ENCODE data around the gene CEP350. TPM values are rescaled to one million over a fixed set of nuclear protein-coding genes. Genes with fewer than 3 reads are reported as not detected.

CEP350 gene
- total and polyA plus RNA-seq, 2 donors from 2014 or later: 2.8 to 46.5 TPM

DNA sequence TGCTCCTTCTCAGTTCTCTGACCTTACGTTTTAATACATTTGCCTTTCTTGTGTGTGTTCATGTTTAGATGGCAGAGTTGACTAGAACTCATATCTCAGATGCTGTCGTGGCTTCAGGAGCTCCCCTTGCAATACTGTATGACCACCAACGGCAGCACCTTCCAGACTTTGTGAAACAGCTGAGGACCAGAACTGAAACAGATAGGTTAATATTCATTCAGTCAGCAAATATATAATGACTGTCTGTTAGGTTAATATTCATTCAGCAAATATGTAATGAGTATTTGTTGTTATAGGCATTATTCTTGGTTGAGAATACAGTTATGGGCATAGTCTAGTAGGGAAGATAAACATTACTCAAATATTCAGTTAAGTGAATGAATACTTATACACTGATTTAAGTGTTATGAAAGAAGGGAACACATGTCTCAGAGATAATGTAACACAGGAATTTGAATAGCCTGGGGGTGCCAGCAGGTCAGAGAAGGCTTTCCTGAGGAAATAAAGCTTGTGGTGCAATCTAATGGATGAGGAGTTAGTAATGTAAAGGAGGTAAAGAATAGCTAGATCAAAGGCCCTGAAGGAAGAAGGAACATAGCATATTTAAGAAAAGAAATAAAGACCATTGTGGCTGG is 88.5 kb downstream of the CEP350 start:
- no peaks in the 10 kb centered on the region for H3K4me1 ChIP-seq (ENCODE audit: control insufficient read depth in 2 of 3, insufficient read depth in 2 of 3, low read depth in 1 of 3, low read length in 3 of 3)
- intact Hi-C loops (cut with DNase I): no loop called here
- no peak overlapping the region for H3K27ac ChIP-seq (ENCODE audit: low read depth in 2 of 2, low read length in 2 of 2)
- H3K9ac ChIP-seq (ENCODE audit: low read length in 3 of 3): no peak overlapping the region
- no peak overlapping the region for H3K4me3 ChIP-seq (ENCODE audit: low read length in 3 of 3)
- H3K36me3 ChIP-seq (ENCODE audit: control insufficient read depth in 2 of 3, insufficient read depth in 3 of 3, low read length in 3 of 3): peaks cover 7 to 36% (median 24%) of the 10 kb centered on the region in 3 donors
- FAIRE-seq (no peak), DNase-seq (no peak)
- no peaks in the 10 kb centered on the region for H3K9me3 ChIP-seq (ENCODE audit: control insufficient read depth in 2 of 3, insufficient read depth in 1 of 3, low read length in 3 of 3)
- no peak for TF ChIP-seq CTCF (IDR thresholded peaks at IDR 0.05; ENCODE audit: borderline replicate concordance, extremely low read depth, insufficient read depth)
- no peaks in the 10 kb centered on the region for H3K27me3 ChIP-seq (ENCODE audit: control insufficient read depth, insufficient read depth, low read length)

DNA sequence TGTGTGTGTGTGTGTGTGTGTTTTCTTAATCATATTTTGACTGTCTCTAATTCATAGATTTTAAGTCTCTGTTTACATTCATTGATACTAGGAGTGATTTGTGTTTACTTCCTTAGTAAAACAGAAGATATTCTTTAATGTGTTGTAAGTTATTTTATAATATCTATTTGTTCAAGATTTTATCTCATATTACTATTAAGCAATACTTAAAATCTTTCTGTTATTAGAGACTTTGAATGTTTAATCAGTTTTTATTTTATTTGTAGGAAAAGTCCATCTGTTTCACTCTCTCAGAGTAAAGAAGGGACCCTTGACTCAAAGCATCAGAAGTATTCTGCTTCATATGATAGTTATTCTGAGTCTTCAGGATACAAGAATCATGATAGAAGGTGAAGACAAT is 89.2 kb downstream of the CEP350 start:
- DNase-seq (no peak), FAIRE-seq (no peak)
- peaks cover 7 to 42% (median 27%) of the 10 kb centered on the region in 3 donors for H3K36me3 ChIP-seq (ENCODE audit: control insufficient read depth in 2 of 3, insufficient read depth in 3 of 3, low read length in 3 of 3)
- no peak for TF ChIP-seq CTCF (IDR thresholded peaks at IDR 0.05; ENCODE audit: borderline replicate concordance, extremely low read depth, insufficient read depth)
- no peaks in the 10 kb centered on the region for H3K9me3 ChIP-seq (ENCODE audit: control insufficient read depth in 2 of 3, insufficient read depth in 1 of 3, low read length in 3 of 3)
- H3K27ac ChIP-seq (ENCODE audit: low read depth in 2 of 2, low read length in 2 of 2): no peak overlapping the region
- intact Hi-C loops (cut with DNase I): no loop called here
- H3K4me1 ChIP-seq (ENCODE audit: control insufficient read depth in 2 of 3, insufficient read depth in 2 of 3, low read depth in 1 of 3, low read length in 3 of 3): no peaks in the 10 kb centered on the region
- H3K4me3 ChIP-seq (ENCODE audit: low read length in 3 of 3): no peak overlapping the region
- H3K27me3 ChIP-seq (ENCODE audit: control insufficient read depth, insufficient read depth, low read length): no peaks in the 10 kb centered on the region
- no peak overlapping the region for H3K9ac ChIP-seq (ENCODE audit: low read length in 3 of 3)

- intact Hi-C loops (cut with DNase I): no loop called here
- Histone ChIP-seq H3K4me3 (ENCODE audit: low read length in 3 of 3) (no peak overlapping the region), H3K9me3 (ENCODE audit: control insufficient read depth in 2 of 3, insufficient read depth in 1 of 3, low read length in 3 of 3) (no peaks in the 10 kb centered on the region), H3K4me1 (ENCODE audit: control insufficient read depth in 2 of 3, insufficient read depth in 2 of 3, low read depth in 1 of 3, low read length in 3 of 3) (no peaks in the 10 kb centered on the region), H3K36me3 (ENCODE audit: control insufficient read depth in 2 of 3, insufficient read depth in 3 of 3, low read length in 3 of 3) (peaks cover 10 to 51% (median 30%) of the 10 kb centered on the region in 3 donors), H3K9ac (ENCODE audit: low read length in 3 of 3) (no peak overlapping the region), H3K27me3 (ENCODE audit: control insufficient read depth, insufficient read depth, low read length) (no peaks in the 10 kb centered on the region), H3K27ac (ENCODE audit: low read depth in 2 of 2, low read length in 2 of 2) (no peak overlapping the region)
- FAIRE-seq (no peak), DNase-seq (no peak)
- no peak for TF ChIP-seq CTCF (IDR thresholded peaks at IDR 0.05; ENCODE audit: borderline replicate concordance, extremely low read depth, insufficient read depth)
Measured at GRCh38 chr1:180046674-180047073, 92.1 kb downstream of the CEP350 start.

All from kidney (tissue), 14 donors.